HFFc6 (cell line): ENCODE data around the gene IL17RA. TPM values are rescaled to one million over a fixed set of nuclear protein-coding genes. Genes with fewer than 3 reads are reported as not detected.

Experiments
- DNase-seq: peaks from one replicate; pipeline ENCODE4 v3.0.0-alpha.2; 2018
- H3K27ac Mint-ChIP-seq: 2 replicates; pipeline ENCODE4 v1.8.0; 2020; ENCODE audit warnings: mild to moderate bottlenecking, mixed read lengths
- H3K27me3 Mint-ChIP-seq: 2 replicates; pipeline ENCODE4 v1.8.0; 2021; ENCODE audit warnings: mild to moderate bottlenecking, moderate library complexity, mixed read lengths; ENCODE audit not compliant: insufficient read depth
- H3K36me3 Mint-ChIP-seq: 2 replicates; pipeline ENCODE4 v1.8.0; 2021; ENCODE audit warnings: low read depth, mixed read lengths
- H3K4me1 Mint-ChIP-seq: 2 replicates; pipeline ENCODE4 v1.8.0; 2020; ENCODE audit warnings: low read depth, mixed read lengths
- H3K4me3 Mint-ChIP-seq: 2 replicates; pipeline ENCODE4 v1.8.0; 2020; ENCODE audit warnings: mild to moderate bottlenecking, moderate library complexity, mixed read lengths
- H3K9me3 Mint-ChIP-seq: 2 replicates; pipeline ENCODE4 v1.8.0; 2020; ENCODE audit warnings: mild to moderate bottlenecking, mixed read lengths
- CTCF ChIP-seq: fragments of 200-600 bp; sonication (generic); IDR thresholded peaks from 2 replicates; pipeline ENCODE4 v1.5.0; 2021; ENCODE audit warnings: antibody characterized with exemption, mild to moderate bottlenecking
- total RNA-seq, 6 experiments: library from RNA; stranded (reverse); fragmentation: NEBNext Ultra II Directional; extraction: Animal tissue kit (Norgen Biotek cat#: 25700); gene quantifications; 2 replicates in 1 of 6; 3 replicates in 5 of 6; pipeline ENCODE4 v1.2.3, GENCODE V29; 2021

IL17RA gene
- total RNA-seq, 6 experiments from 2014 or later = 10.5 to 14.4 (median 13.7) TPM

GRCh38 chr22:17074648-17075002, 10.2 kb upstream of the IL17RA start:
- Mint-ChIP-seq H3K27ac (peak overlapping the region; percentile 58), H3K36me3 (no peaks in the 10 kb centered on the region), H3K27me3 (peaks cover 4% of the 10 kb centered on the region), H3K9me3 (no peaks in the 10 kb centered on the region), H3K4me1 (peaks cover 48% of the 10 kb centered on the region), H3K4me3 (no peak overlapping the region; the same call in 1 of the 2 replicates)
- TF ChIP-seq CTCF = no peak
- DNase-seq = peak; percentile 46

GRCh38 chr22:17077255-17077654, 7.5 kb upstream of the IL17RA start:
- Mint-ChIP-seq H3K27me3 (peaks cover 4% of the 10 kb centered on the region), H3K36me3 (no peaks in the 10 kb centered on the region), H3K9me3 (no peaks in the 10 kb centered on the region), H3K27ac (peak overlapping the region; percentile 75), H3K4me1 (peaks cover 49% of the 10 kb centered on the region), H3K4me3 (peak overlapping the region; percentile 36; the same call in 1 of the 2 replicates)
- TF ChIP-seq CTCF = no peak
- peak; percentile 80 for DNase-seq

DNA sequence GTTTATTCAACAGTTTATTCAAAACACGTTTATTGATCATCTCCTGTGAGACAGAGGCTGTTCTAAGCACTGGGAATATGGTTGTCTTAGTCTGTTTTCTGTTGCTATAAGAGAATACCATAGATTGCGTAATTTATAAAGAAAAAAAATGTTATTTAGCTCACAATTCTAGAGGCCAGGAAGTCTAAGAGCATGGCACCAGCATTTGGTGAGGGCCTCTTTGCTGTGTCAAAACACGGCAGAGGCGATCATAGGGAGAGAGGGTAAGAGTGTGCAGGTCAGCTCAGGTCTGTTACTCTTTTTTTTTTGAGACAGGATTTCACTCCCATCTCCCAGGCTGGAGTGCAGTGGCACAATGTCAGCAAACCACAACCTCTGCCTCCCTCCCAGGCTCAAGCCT, 5.2 kb upstream of the IL17RA start:
- no peak for TF ChIP-seq CTCF
- Mint-ChIP-seq H3K9me3 (no peaks in the 10 kb centered on the region), H3K4me1 (peaks cover 54% of the 10 kb centered on the region), H3K27me3 (no peaks in the 10 kb centered on the region; the same call in 1 of the 2 replicates), H3K27ac (no peak overlapping the region), H3K36me3 (no peaks in the 10 kb centered on the region), H3K4me3 (no peak overlapping the region)
- no peak for DNase-seq

DNA sequence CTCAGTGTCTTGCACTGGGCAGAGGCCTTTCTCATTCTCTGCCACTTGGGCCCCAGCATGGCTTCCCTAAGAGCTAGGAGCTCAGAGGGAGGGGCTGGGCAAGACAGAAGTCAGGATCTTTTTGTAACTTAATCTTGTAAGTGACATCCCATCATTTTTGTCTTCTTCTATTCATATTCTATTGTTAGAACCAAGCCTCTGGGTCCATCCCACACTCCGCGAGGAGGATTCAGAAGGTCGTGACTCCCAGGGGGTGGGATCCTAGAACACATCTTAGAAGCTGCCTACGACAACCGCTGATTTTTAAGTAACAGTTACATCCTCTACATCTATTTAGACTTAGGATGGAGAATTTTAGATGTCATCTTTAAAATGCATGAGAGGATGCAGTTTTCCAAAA, 1.5 kb upstream of the IL17RA start:
- H3K9me3 Mint-ChIP-seq = no peaks in the 10 kb centered on the region
- TF ChIP-seq CTCF = no peak
- peak overlapping the region; percentile 22; the same call in 1 of the 2 replicates for H3K4me3 Mint-ChIP-seq
- DNase-seq = no peak
- H3K27ac Mint-ChIP-seq = no peak overlapping the region
- H3K27me3 Mint-ChIP-seq = peaks cover 2% of the 10 kb centered on the region; the same call in 1 of the 2 replicates
- H3K4me1 Mint-ChIP-seq = peaks cover 42% of the 10 kb centered on the region
- no peaks in the 10 kb centered on the region for H3K36me3 Mint-ChIP-seq

DNA sequence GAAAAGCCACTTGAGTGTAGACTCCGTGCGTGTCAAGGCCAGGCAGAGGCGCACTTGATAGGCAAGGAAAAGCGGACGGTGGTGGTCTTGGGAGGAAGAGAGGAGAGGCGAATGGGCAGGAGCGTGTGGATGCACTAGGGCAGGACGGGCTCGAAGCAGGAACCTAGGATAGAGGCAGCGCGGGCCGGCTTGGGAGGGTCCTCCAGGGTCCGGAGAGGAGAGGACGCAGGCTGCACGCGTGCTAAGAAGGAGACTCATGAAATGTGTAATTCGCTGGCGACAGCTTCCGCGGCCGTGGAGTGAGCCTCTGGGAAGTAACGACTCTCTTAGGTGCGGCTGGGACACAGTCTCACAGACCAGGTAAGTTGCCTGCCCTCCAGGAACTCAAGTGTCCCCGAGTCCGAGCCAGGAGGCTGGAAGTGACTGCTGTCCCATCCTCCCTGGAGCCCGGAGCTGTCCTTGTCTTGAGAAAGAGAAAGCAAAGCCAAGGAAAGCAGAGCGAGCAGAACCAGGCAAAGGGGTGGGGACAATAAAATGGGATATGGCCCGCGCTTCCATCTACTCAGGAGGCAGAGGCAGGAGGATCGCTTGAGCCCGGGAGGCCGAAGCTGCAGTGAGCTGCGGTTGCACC, 874 bp upstream of the IL17RA start:
- no peaks in the 10 kb centered on the region for H3K36me3 Mint-ChIP-seq
- H3K4me3 Mint-ChIP-seq = peak overlapping the region; percentile 90
- TF ChIP-seq CTCF = no peak
- peak overlapping the region; percentile 75; the same call in 1 of the 2 replicates for H3K27ac Mint-ChIP-seq
- no peaks in the 10 kb centered on the region for H3K9me3 Mint-ChIP-seq
- H3K27me3 Mint-ChIP-seq = peaks cover 2% of the 10 kb centered on the region; the same call in 1 of the 2 replicates
- peaks cover 42% of the 10 kb centered on the region for H3K4me1 Mint-ChIP-seq
- no peak for DNase-seq
